ENCODE measurements around the gene NIPAL3.

The NIPAL3 gene

DNA sequence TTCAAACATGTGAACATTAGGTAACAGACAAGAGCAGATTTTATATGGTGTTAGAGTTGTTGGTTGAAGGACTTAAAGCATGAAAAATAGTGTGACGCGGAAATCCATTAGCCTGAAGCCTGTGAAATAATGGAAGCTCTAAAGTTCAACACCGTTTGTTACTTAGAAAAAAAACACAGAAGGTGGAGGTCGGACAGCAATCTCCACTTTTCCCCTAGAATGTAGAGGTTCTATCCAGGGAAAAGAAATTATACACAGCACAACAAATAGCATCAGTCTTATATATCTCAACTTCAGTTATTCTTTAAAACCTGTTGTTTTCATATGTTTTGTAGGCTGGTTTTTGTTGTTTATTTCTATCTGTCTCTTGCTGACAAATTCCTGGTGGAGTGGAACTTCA is 89.0 kb downstream of the NIPAL3 start:
- H2AFZ ChIP-seq (ENCODE audit: low read length) = no peak overlapping the region
- H3K4me3 ChIP-seq (ENCODE audit: low read length) = no peak overlapping the region
- no peaks in the 10 kb centered on the region for H3K9me3 ChIP-seq (replicated peaks; ENCODE audit: insufficient read depth, low read length)
- no peak for DNase-seq
- TF ChIP-seq EZH2 (optimal IDR thresholded peaks at IDR 0.05; ENCODE audit: low read depth, low read length) (no peak), EZH2phosphoT487 (IDR thresholded peaks at IDR 0.05; ENCODE audit: low read length) (no peak)
- TF ChIP-seq, protein P1, sequence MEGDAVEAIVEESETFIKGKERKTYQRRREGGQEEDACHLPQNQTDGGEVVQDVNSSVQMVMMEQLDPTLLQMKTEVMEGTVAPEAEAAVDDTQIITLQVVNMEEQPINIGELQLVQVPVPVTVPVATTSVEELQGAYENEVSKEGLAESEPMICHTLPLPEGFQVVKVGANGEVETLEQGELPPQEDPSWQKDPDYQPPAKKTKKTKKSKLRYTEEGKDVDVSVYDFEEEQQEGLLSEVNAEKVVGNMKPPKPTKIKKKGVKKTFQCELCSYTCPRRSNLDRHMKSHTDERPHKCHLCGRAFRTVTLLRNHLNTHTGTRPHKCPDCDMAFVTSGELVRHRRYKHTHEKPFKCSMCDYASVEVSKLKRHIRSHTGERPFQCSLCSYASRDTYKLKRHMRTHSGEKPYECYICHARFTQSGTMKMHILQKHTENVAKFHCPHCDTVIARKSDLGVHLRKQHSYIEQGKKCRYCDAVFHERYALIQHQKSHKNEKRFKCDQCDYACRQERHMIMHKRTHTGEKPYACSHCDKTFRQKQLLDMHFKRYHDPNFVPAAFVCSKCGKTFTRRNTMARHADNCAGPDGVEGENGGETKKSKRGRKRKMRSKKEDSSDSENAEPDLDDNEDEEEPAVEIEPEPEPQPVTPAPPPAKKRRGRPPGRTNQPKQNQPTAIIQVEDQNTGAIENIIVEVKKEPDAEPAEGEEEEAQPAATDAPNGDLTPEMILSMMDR (IDR thresholded peaks at IDR 0.05; ENCODE audit: low read length) = no peak
- no peaks in the 10 kb centered on the region for H3K79me2 ChIP-seq (ENCODE audit: low read length)
- H3K9ac ChIP-seq (ENCODE audit: low read length) = no peak overlapping the region
- H3F3A ChIP-seq (ENCODE audit: insufficient read depth, low read length) = peaks cover 19% of the 10 kb centered on the region
- H3K27ac ChIP-seq (ENCODE audit: low read length) = no peak overlapping the region
- no peak overlapping the region for H3K4me2 ChIP-seq (ENCODE audit: low read depth, low read length)
- no peaks in the 10 kb centered on the region for H4K20me1 ChIP-seq (ENCODE audit: insufficient read depth, low read length)
- no peaks in the 10 kb centered on the region for H3K36me3 ChIP-seq (replicated peaks; ENCODE audit: insufficient read depth, low read length)
- H3K9me2 ChIP-seq (replicated peaks; ENCODE audit: insufficient read depth, low read length) = no peaks in the 10 kb centered on the region
- H3K27me3 ChIP-seq (replicated peaks; ENCODE audit: insufficient read depth, low read length) = no peaks in the 10 kb centered on the region
- peaks cover 16% of the 10 kb centered on the region for H3K4me1 ChIP-seq (ENCODE audit: low read length)

DNA sequence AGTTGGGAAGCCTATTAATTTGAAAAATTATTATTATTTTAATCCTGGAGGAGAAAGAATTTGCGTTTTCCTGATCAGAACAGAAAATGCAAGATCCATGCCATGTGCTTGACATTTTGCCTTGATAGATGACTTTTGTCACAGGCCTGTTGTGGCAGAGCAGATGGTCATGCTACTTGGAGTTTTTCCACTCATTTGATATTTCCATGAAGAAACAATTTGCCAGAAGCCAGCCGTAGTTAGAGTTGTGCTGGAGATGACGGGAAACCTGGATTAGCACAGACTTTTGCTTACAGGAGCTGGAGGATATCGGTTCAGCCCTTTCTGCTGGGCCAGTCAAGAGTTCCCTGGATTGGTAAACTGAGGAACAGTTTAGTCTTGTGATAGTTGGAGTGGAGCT is 90.2 kb downstream of the NIPAL3 start:
- TF ChIP-seq EZH2phosphoT487 (IDR thresholded peaks at IDR 0.05; ENCODE audit: low read length) (no peak), EZH2 (optimal IDR thresholded peaks at IDR 0.05; ENCODE audit: low read depth, low read length) (no peak)
- TF ChIP-seq, protein P1 (IDR thresholded peaks at IDR 0.05; ENCODE audit: low read length) = no peak
- H3K27ac ChIP-seq (ENCODE audit: low read length) = no peak overlapping the region
- no peak for DNase-seq
- H3K4me3 ChIP-seq (ENCODE audit: low read length) = no peak overlapping the region
- no peak overlapping the region for H3K4me2 ChIP-seq (ENCODE audit: low read depth, low read length)
- no peaks in the 10 kb centered on the region for H3K36me3 ChIP-seq (replicated peaks; ENCODE audit: insufficient read depth, low read length)
- H3K9ac ChIP-seq (ENCODE audit: low read length) = no peak overlapping the region
- H4K20me1 ChIP-seq (ENCODE audit: insufficient read depth, low read length) = no peaks in the 10 kb centered on the region
- peaks cover 14% of the 10 kb centered on the region for H3K4me1 ChIP-seq (ENCODE audit: low read length)
- H2AFZ ChIP-seq (ENCODE audit: low read length) = no peak overlapping the region
- H3K79me2 ChIP-seq (ENCODE audit: low read length) = no peaks in the 10 kb centered on the region
- H3F3A ChIP-seq (ENCODE audit: insufficient read depth, low read length) = peaks cover 19% of the 10 kb centered on the region
- no peaks in the 10 kb centered on the region for H3K9me3 ChIP-seq (replicated peaks; ENCODE audit: insufficient read depth, low read length)
- H3K27me3 ChIP-seq (replicated peaks; ENCODE audit: insufficient read depth, low read length) = no peaks in the 10 kb centered on the region
- no peaks in the 10 kb centered on the region for H3K9me2 ChIP-seq (replicated peaks; ENCODE audit: insufficient read depth, low read length)

DNA sequence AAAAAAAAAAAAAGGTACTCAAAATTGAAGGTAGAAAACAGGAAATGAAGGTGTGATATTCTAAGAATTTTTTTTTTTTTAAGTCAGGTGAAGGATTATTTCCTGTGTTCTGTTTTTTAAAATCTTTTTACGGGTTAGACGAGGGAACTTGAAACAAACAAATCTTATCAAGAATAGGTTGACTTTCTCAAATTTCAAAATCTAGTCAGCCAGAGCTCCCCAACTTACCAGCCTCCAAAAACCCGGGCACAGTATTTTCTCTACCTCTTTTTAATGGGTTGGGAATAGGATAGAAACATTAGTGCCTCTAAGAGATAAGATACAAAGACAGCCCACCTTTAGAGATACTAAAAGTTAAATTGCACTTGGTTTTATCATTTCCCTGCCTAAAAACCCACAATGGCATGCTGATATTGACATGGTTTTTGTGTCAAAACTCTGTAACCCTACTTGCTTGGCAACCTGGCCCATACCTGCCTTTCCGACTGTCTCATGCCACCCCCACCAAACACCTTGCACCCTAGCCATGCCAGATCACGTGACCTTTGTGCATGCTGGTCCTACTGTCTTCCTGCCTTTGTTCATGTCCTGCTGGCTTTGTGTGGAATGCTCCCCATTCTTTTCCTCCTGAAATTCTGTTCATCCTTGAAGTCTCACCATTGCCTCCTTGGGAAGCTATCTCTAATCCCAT is 91.2 kb downstream of the NIPAL3 start:
- no peak for TF ChIP-seq EZH2 (optimal IDR thresholded peaks at IDR 0.05; ENCODE audit: low read depth, low read length)
- no peak for TF ChIP-seq EZH2phosphoT487 (IDR thresholded peaks at IDR 0.05; ENCODE audit: low read length)
- TF ChIP-seq, protein P1 (IDR thresholded peaks at IDR 0.05; ENCODE audit: low read length) = no peak
- no peaks in the 10 kb centered on the region for H3K79me2 ChIP-seq (ENCODE audit: low read length)

More for the DNA sequence above, 91.2 kb downstream of the NIPAL3 start:
- Histone ChIP-seq H2AFZ (ENCODE audit: low read length) (no peak overlapping the region), H3K9me3 (replicated peaks; ENCODE audit: insufficient read depth, low read length) (no peaks in the 10 kb centered on the region), H3K9me2 (replicated peaks; ENCODE audit: insufficient read depth, low read length) (no peaks in the 10 kb centered on the region), H3K4me3 (ENCODE audit: low read length) (no peak overlapping the region), H3K27me3 (replicated peaks; ENCODE audit: insufficient read depth, low read length) (no peaks in the 10 kb centered on the region), H3K9ac (ENCODE audit: low read length) (no peak overlapping the region), H3K36me3 (replicated peaks; ENCODE audit: insufficient read depth, low read length) (no peaks in the 10 kb centered on the region), H4K20me1 (ENCODE audit: insufficient read depth, low read length) (no peaks in the 10 kb centered on the region), H3K4me1 (ENCODE audit: low read length) (peaks cover 4% of the 10 kb centered on the region; the same call in 1 of the 2 replicates), H3F3A (ENCODE audit: insufficient read depth, low read length) (peaks cover 10% of the 10 kb centered on the region; the same call in 1 of the 2 replicates), H3K27ac (ENCODE audit: low read length) (no peak overlapping the region), H3K4me2 (ENCODE audit: low read depth, low read length) (no peak overlapping the region)
- no peak for DNase-seq
